ENCODE measurements around the gene CNTNAP2. TPM values are rescaled to one million over a fixed set of nuclear protein-coding genes. Genes with fewer than 3 reads are reported as not detected.
"Not testable (repeated sequence)": the region's sequence is repeated elsewhere in the genome, so short reads cannot be mapped to it uniquely, and the experiment has no call there.

The CNTNAP2 gene
- polyA plus RNA-seq, 3 donors from 2014 or later: 0.94 to 1.1 TPM; not detected in 1

DNA sequence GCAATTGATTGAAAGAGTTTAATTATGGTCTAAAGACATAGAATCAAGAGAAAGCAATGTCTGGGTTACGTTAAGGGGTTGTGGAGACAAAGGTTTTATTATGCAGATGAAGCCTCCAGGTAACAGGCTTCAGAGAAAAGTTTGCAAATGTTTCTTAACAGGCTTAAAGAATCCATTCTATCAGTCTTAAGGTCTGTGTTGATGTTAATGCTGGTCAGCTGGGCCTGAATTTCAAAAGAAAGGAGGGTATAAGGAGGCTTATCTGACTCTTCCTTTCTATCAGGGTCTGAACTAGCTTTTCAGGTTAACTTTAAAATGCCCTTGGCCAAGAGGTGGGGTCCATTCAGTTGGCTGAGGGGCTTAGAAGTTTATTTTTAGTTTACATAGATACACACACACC is 1469.5 kb downstream of the CNTNAP2 start:
- no peaks in the 10 kb centered on the region for H3K27me3 Mint-ChIP-seq (ENCODE audit: low read depth in 3 of 3)
- H3K4me1 Mint-ChIP-seq: no peaks in the 10 kb centered on the region
- H3K36me3 Mint-ChIP-seq: no peaks in the 10 kb centered on the region
- no peak for DNase-seq
- peaks cover 0 to 15% (median 3%) of the 10 kb centered on the region in 6 donors for H3K9me3 Mint-ChIP-seq
- no peak overlapping the region for H3K4me3 Mint-ChIP-seq
- H3K27ac Mint-ChIP-seq: no peak overlapping the region

DNA sequence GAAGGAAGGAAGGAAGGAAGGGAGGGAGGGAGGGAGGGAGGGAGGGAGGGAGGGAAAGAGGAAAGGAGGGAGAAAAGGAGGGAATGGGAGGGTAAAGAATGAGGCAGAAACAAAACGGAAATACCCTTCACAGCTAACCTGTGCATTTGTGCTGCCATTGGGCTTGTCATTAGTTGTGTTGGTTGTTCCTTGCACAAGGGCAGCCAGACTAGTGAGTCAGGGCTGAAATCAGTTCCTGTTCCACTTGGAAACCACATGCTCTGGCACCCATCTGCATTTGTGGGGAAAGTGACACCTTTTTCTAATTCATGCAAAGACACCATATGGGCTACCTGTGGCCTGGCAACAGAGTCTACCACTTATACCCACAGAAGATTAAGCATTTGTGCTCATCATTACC is 1469.9 kb downstream of the CNTNAP2 start:
- Mint-ChIP-seq H3K27ac (no peak overlapping the region), H3K4me1 (no peaks in the 10 kb centered on the region)

DNA sequence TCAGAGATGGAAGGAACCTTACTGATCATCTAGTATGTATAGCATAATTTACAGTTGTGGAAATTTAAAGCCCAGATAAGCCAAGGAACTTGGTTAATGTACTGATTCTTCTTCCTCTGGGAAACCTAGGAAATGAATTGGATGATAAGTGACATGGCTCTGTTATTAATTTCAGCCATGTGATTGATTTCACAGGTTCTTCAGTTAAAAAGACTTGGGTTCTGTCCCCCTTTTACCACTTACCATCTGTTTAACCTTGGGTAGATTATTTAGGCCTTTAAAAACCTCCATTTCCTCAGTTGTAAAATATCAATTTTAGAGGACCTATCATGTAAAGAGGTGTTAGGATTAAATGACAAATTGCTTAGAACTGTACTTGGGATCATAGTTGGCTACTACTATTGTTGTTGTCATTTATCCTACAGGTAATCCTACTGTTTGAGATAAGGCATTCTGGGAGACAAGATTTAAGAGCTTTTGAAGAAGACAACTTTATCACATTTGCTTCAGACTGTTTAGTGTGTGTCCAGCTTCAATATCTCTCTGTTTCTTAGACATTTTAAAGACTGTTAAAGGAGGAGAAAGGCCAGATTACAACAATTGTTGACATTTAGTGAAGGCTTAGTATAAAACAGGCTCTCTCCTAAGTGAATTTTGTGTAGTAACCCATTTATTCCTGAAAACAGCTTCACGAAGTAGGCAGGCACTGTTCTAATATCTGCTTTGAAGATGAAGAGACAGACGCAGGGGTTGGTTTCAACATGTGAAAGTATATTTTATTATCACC is 1476.9 kb downstream of the CNTNAP2 start:
- no peaks in the 10 kb centered on the region for H3K4me1 Mint-ChIP-seq
- H3K36me3 Mint-ChIP-seq: no peaks in the 10 kb centered on the region
- H3K27ac Mint-ChIP-seq: no peak overlapping the region
- DNase-seq: no peak
- H3K27me3 Mint-ChIP-seq (ENCODE audit: low read depth in 3 of 3): no peaks in the 10 kb centered on the region
- H3K9me3 Mint-ChIP-seq: peaks cover 5 to 34% (median 16%) of the 10 kb centered on the region in 6 donors
- no peak overlapping the region for H3K4me3 Mint-ChIP-seq

More for the DNA sequence above, 1469.9 kb downstream of the CNTNAP2 start:
- Mint-ChIP-seq H3K9me3 (peaks cover 0 to 19% (median 3%) of the 10 kb centered on the region in 6 donors), H3K36me3 (no peaks in the 10 kb centered on the region), H3K4me3 (no peak overlapping the region), H3K27me3 (ENCODE audit: low read depth in 3 of 3) (no peaks in the 10 kb centered on the region)
- no peak for DNase-seq

DNA sequence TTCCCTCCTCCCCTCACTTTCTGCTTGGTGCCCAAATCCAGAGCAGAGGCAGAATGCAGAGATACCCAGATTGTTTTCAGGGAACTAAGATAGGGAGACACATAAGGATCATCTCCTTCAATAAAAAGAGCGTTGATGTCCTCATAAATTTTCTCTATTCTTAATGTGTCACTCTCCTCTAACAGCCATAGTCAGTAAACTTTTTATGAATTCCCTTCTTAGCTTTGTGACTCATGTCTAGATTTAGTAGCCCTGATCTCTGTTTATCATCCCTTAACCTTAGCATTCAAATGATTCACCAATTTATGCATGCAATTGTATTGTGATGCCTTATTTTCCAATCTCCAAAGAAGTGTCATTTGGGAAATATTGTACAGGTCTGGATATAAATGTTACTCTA is 1478.4 kb downstream of the CNTNAP2 start:
- H3K27ac Mint-ChIP-seq: no peak overlapping the region
- H3K4me1 Mint-ChIP-seq: no peaks in the 10 kb centered on the region
- H3K27me3 Mint-ChIP-seq (ENCODE audit: low read depth in 3 of 3): no peaks in the 10 kb centered on the region
- peaks cover 0 to 4% (median 2%) of the 10 kb centered on the region in 3 donors for H3K36me3 Mint-ChIP-seq
- H3K9me3 Mint-ChIP-seq: peaks cover 8 to 48% (median 21%) of the 10 kb centered on the region in 6 donors
- H3K4me3 Mint-ChIP-seq: no peak overlapping the region
- no peak for DNase-seq

DNA sequence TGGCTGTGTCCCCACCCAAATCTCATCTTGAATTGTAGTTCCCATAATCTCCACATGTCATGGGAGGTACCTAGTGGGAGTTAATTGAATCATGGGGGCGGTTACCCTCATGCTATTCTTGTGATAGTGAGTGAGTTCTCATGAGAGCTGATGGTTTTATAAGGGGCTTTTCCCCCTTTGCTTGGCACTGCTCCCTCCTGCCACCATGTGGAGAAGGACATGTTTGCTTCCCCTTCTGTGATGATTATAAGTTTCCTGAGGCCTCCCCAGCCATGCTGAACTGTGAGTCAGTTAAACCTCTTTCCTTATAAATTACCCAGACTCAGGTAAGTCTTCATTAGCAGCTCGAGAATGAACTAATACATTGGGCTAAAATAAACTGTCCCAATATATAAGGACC is 1482.1 kb downstream of the CNTNAP2 start:
- not testable (repeated sequence) for DNase-seq; H3K4me1 Mint-ChIP-seq; H3K4me3 Mint-ChIP-seq; H3K27ac Mint-ChIP-seq; H3K36me3 Mint-ChIP-seq; H3K27me3 Mint-ChIP-seq (ENCODE audit: low read depth in 3 of 3)
- peaks cover 7 to 45% (median 25%) of the 10 kb centered on the region in 6 donors for H3K9me3 Mint-ChIP-seq

DNA sequence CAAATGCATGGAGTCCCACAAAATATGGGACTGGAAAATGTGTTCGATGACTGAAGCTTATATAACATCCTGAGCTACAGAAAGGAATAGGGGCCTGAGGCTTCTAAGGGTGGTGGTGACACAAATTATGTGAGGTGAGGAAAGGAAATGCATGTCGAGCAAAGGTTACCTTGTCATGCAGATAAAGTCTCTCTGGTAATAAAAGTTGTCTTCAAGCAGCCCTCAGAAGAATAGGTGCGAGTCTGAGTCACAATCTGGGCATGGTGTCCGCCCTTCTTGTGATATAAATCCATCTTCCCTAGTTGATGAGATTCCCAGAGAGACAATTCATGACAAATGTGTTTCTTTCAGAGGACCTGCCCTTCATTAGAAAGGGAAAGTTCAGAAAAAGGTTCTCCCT is 1488.7 kb downstream of the CNTNAP2 start:
- no peaks in the 10 kb centered on the region for H3K4me1 Mint-ChIP-seq
- H3K9me3 Mint-ChIP-seq: peaks cover 5 to 32% (median 24%) of the 10 kb centered on the region in 6 donors
- no peak overlapping the region for H3K27ac Mint-ChIP-seq
- no peak overlapping the region for H3K4me3 Mint-ChIP-seq
- no peak for DNase-seq
- peaks cover 0 to 2% (median 2%) of the 10 kb centered on the region in 3 donors for H3K27me3 Mint-ChIP-seq (ENCODE audit: low read depth in 3 of 3)
- H3K36me3 Mint-ChIP-seq: no peaks in the 10 kb centered on the region

DNA sequence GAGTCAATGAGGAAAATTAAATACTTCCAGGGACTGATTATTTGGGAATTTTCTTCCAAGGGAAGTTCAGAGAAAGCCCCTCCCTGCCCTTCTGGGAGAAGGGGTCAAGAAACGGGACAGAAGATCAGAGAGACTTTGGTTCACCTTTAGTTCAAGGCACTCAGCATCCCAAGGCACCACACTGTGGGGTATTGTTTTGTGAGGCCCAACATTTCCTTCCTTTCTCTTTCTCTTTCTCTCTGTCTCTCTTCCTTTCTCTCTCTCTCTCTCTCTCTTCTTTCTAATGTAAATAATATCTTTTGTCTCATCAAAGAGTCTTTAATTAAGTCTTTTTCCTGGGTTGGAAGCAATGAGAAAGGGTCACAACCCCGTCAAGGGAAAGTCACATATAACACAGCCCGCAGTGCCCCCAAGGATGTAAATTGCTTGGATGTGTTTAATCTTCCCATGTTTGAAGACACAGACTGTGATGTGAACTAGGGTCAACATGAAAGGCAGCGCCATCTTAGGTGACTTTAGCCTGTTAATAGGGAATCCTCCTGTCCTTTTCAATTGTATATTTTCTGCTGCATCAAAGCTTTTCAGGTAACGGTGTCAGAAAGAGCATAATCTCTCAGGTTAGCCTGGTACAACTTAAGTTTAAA is 1490.7 kb downstream of the CNTNAP2 start:
- Mint-ChIP-seq H3K9me3 (peaks cover 2 to 31% (median 18%) of the 10 kb centered on the region in 6 donors), H3K36me3 (no peaks in the 10 kb centered on the region), H3K4me3 (no peak overlapping the region), H3K27ac (no peak overlapping the region), H3K4me1 (no peaks in the 10 kb centered on the region), H3K27me3 (ENCODE audit: low read depth in 3 of 3) (peaks cover 0 to 2% (median 0%) of the 10 kb centered on the region in 3 donors)
- DNase-seq: no peak

DNA sequence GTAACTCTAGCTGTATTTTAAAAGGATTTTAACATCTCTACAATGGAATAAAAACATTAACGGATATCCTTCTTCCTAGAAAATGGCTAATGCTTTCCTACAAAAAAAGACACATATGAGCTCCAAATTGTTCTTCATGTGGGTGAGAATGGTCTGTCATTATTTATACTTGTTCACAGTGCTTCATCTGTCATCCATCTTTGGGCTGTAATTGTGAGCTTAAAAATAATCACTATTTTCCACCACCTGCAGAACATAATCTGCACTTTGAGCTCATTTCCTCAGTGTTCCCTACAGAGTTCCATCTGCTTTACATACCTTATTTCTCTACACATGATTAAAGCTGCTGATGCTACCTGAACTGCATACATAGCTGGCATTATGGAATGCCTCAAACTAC is 1494.8 kb downstream of the CNTNAP2 start:
- H3K27me3 Mint-ChIP-seq (ENCODE audit: low read depth in 3 of 3): no peaks in the 10 kb centered on the region
- no peak for DNase-seq
- H3K9me3 Mint-ChIP-seq: peaks cover 4 to 31% (median 15%) of the 10 kb centered on the region in 6 donors
- no peak overlapping the region for H3K27ac Mint-ChIP-seq
- no peak overlapping the region for H3K4me3 Mint-ChIP-seq
- H3K36me3 Mint-ChIP-seq: peaks cover 0 to 4% (median 0%) of the 10 kb centered on the region in 3 donors
- H3K4me1 Mint-ChIP-seq: no peaks in the 10 kb centered on the region

DNA sequence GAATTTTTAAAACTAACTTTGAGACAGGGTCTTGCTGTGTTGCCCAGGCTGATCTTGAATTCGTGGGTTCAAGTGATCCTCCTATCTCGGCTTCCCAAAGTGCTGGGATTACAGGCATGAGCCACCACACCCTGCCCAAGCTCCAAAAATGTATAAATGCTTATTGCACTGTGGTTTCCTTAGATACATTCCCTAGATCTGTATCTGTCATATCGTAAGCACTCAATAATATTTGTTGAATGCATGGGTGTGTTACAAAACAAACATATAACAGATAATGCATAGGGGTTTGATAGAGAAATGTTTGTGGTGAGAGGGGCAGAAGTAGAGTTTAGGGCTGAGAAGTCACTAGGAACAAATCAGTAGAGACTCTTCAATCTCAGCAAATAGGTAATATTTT is 1518.7 kb downstream of the CNTNAP2 start:
- no peak overlapping the region for H3K4me3 Mint-ChIP-seq

DNA sequence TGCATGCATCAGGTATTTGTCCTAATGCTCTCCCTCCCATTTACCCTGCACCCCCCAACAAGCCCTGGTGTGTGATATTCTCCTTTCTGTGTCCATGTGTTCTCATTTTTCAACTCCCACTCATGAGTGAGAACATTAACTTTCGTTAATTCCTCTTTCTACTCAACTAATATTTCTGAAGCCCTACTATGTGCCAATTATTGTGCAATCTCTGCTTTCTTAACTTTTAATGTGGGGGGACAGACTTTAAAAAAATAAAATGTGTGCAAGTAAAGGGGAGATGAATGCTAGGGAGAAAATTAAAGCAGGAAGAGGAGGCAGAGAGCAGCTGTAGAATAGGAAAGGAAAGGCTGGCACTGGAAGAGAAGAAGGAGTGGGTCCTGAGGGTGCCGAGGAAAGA is 1520.0 kb downstream of the CNTNAP2 start:
- Mint-ChIP-seq H3K9me3 (peaks cover 16 to 34% (median 20%) of the 10 kb centered on the region in 6 donors), H3K27ac (no peak overlapping the region), H3K36me3 (peaks cover 0 to 3% (median 0%) of the 10 kb centered on the region in 3 donors), H3K27me3 (ENCODE audit: low read depth in 3 of 3) (peaks cover 0 to 4% (median 3%) of the 10 kb centered on the region in 3 donors), H3K4me3 (no peak overlapping the region), H3K4me1 (no peaks in the 10 kb centered on the region)
- DNase-seq: no peak

More for the DNA sequence above, 1518.7 kb downstream of the CNTNAP2 start:
- Mint-ChIP-seq H3K36me3 (no peaks in the 10 kb centered on the region), H3K27ac (no peak overlapping the region), H3K9me3 (peaks cover 12 to 39% (median 17%) of the 10 kb centered on the region in 6 donors), H3K27me3 (ENCODE audit: low read depth in 3 of 3) (peaks cover 0 to 4% (median 3%) of the 10 kb centered on the region in 3 donors), H3K4me1 (no peaks in the 10 kb centered on the region)
- no peak for DNase-seq

DNA sequence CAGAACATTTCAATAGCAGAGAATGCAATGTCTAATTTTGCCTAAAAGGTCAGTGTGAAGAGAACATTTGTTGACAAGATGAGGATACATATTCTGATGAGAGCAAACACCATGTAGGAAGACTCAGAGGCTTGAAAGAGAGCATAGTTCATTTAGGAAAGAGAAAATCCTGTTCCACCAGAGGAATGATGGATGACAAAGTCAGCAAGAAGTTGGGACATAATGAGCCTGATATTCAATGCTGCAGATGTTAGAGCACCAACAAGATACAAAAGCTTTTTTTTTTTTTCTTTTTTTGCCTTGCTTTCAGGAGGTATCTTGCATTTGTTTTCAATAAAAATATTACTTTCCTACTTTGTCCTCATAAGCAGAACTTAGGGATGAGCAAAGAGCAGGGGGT is 1522.0 kb downstream of the CNTNAP2 start:
- H3K4me1 Mint-ChIP-seq: no peaks in the 10 kb centered on the region
- no peak for DNase-seq
- H3K27ac Mint-ChIP-seq: no peak overlapping the region
- H3K27me3 Mint-ChIP-seq (ENCODE audit: low read depth in 3 of 3): peaks cover 0 to 3% (median 2%) of the 10 kb centered on the region in 3 donors
- no peak overlapping the region for H3K4me3 Mint-ChIP-seq
- peaks cover 0 to 3% (median 0%) of the 10 kb centered on the region in 3 donors for H3K36me3 Mint-ChIP-seq
- peaks cover 12 to 25% (median 19%) of the 10 kb centered on the region in 6 donors for H3K9me3 Mint-ChIP-seq

DNA sequence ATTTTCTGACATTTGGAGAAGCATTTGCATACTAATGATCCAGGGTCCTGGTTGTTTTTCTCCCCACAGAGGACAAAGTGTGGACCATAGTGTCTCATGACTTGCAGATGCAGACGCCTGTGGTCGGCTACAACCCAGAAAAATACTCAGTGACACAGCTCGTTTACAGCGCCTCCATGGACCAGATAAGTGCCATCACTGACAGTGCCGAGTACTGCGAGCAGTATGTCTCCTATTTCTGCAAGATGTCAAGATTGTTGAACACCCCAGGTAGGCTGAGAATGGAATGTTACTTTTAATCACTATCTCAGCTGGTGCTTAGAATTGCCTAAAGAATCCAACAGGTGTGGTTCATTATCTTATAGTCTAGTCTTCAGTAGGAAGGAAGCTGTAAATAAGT is 1522.4 kb downstream of the CNTNAP2 start:
- Mint-ChIP-seq H3K4me3 (no peak overlapping the region), H3K9me3 (peaks cover 12 to 21% (median 17%) of the 10 kb centered on the region in 6 donors), H3K27ac (no peak overlapping the region), H3K27me3 (ENCODE audit: low read depth in 3 of 3) (peaks cover 0 to 3% (median 2%) of the 10 kb centered on the region in 3 donors), H3K36me3 (peaks cover 0 to 3% (median 0%) of the 10 kb centered on the region in 3 donors), H3K4me1 (no peaks in the 10 kb centered on the region)
- no peak for DNase-seq

DNA sequence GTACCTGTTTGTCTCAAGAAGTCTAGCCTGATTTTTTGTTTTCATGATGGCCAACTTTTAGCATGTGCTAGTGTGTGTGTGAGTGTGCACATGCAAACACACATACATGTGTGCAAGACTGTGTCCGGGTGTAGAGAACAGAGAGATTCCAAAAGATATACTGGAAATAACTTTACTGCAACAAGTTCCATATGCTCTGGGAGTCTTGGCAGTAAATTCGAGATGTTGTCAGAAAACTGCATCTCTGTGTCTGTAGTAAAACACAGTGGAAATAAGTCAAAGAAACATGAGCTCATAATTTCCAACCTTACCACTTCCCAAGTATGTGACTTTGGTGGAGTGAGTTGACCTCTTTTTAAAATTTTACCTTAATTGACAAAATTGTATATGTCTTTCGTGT is 1523.2 kb downstream of the CNTNAP2 start:
- DNase-seq: no peak
- peaks cover 0 to 3% (median 2%) of the 10 kb centered on the region in 3 donors for H3K27me3 Mint-ChIP-seq (ENCODE audit: low read depth in 3 of 3)
- no peaks in the 10 kb centered on the region for H3K4me1 Mint-ChIP-seq
- peaks cover 0 to 3% (median 0%) of the 10 kb centered on the region in 3 donors for H3K36me3 Mint-ChIP-seq
- H3K9me3 Mint-ChIP-seq: peaks cover 12 to 20% (median 17%) of the 10 kb centered on the region in 6 donors
- H3K4me3 Mint-ChIP-seq: no peak overlapping the region
- H3K27ac Mint-ChIP-seq: no peak overlapping the region

DNA sequence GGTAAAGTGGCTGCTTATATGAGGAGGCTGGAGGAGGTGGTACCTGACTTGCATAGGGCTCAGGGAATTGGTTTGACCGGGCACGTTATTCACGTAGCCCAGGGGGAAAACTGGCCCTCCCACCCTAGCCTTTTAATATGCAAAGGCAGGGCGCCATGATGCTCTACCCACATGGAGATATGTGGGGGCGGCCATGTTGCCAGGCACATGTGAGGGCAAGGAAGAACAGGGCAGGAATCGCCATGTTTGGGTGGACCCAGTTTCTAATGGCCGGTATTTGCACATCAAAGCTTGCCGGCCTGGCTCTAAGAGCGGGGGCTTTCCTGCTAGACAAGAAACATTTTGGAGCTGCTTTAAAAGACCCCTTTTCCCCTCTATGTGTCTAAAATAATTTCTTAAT is 1524.2 kb downstream of the CNTNAP2 start:
- Mint-ChIP-seq H3K27me3 (ENCODE audit: low read depth in 3 of 3) (peaks cover 0 to 2% (median 0%) of the 10 kb centered on the region in 3 donors), H3K4me1 (no peaks in the 10 kb centered on the region), H3K9me3 (peaks cover 16 to 21% (median 18%) of the 10 kb centered on the region in 6 donors), H3K36me3 (peaks cover 0 to 3% (median 0%) of the 10 kb centered on the region in 3 donors), H3K27ac (no peak overlapping the region), H3K4me3 (no peak overlapping the region)
- no peak for DNase-seq

Measured in immature natural killer cell (primary cell).